ENCODE measurements around the gene RCAN1. TPM values are rescaled to one million over a fixed set of nuclear protein-coding genes. Genes with fewer than 3 reads are reported as not detected.

Gene RCAN1
- total and polyA plus RNA-seq, 2 of the 8 experiments (the other 6 are each of a cell fraction or from before 2014, with no cell fraction given), result 1.7 to 6.4 TPM

- TF ChIP-seq E2F6 (IDR thresholded peaks at IDR 0.05) (no peak), CHD1 (IDR thresholded peaks at IDR 0.05; ENCODE audit: low read depth, low read length) (no peak), CBX8 (IDR thresholded peaks at IDR 0.05; ENCODE audit: borderline replicate concordance, low read depth, low read length) (no peak), SIRT6 (IDR thresholded peaks at IDR 0.05; ENCODE audit: low read length) (no peak)
Measured at GRCh38 chr21:34559089-34559631, 55.8 kb downstream of the RCAN1 start (continued).
